ENCODE data around the gene IL9.

- TF ChIP-seq EZH2 (optimal IDR thresholded peaks at IDR 0.05; ENCODE audit: low read depth, low read length) (no peak), EZH2phosphoT487 (IDR thresholded peaks at IDR 0.05; ENCODE audit: low read length) (no peak)
Measured at GRCh38 chr5:135879591-135879990, 16.1 kb downstream of the IL9 start.

Measured in MM.1S (cell line).